HL-60 (cell line): ENCODE measurements around the gene ZFHX3.

Experiments
- CTCF ChIP-seq: IDR thresholded peaks from one replicate; pipeline ENCODE4 v1.5.1; 2011; ENCODE audit warnings: low read length, control low read depth, inconsistent platforms; ENCODE audit not compliant: insufficient read depth
- GABPA ChIP-seq: IDR thresholded peaks from 2 replicates; pipeline ENCODE4 v1.6.1; 2012; ENCODE audit warnings: low read depth
- POLR2AphosphoS5 ChIP-seq: IDR thresholded peaks from 2 replicates; pipeline ENCODE4 v1.6.1; 2012; ENCODE audit warnings: low read depth
- REST ChIP-seq: IDR thresholded peaks from 2 replicates; pipeline ENCODE4 v1.6.1; 2012; ENCODE audit warnings: low read depth; ENCODE audit not compliant: insufficient replicate concordance
- SPI1 ChIP-seq: IDR thresholded peaks from 2 replicates; pipeline ENCODE4 v1.6.1; 2012; ENCODE audit warnings: low read depth, mild to moderate bottlenecking, borderline replicate concordance

- no peak for TF ChIP-seq CTCF
- no peak for TF ChIP-seq REST
- TF ChIP-seq POLR2AphosphoS5, result no peak
- no peak for TF ChIP-seq SPI1
- no peak for TF ChIP-seq GABPA
These were observed 236.1 kb downstream of the ZFHX3 start for GRCh38 chr16:72811876-72812275.
